OCI-LY3 (cell line): ENCODE measurements around the gene RBM20.

Experiments used
- H2AFZ ChIP-seq: fragments of 200-600, 300-600 bp; shearing (Covaris generic); 2 replicates; pipeline ENCODE4 v1.6.0; 2014; ENCODE audit warnings: antibody characterized with exemption, low read depth, low read length
- H3K27ac ChIP-seq: fragments of 200-600, 300-600 bp; sonication (generic); 2 replicates; pipeline ENCODE4 v1.5.1; 2014; ENCODE audit warnings: mild to moderate bottlenecking, low read length, moderate library complexity, mixed read lengths
- H3K27me3 ChIP-seq: fragments of 200-600, 300-600 bp; sonication (generic); 2 replicates; pipeline ENCODE4 v1.6.1; 2014; ENCODE audit warnings: low read depth, low read length, mixed read lengths
- H3K36me3 ChIP-seq: fragments of 200-600, 300-600 bp; sonication (generic); replicated peaks from 2 replicates; pipeline ENCODE3; 2014; ENCODE audit warnings: low read depth, low read length, mixed read lengths
- H3K4me1 ChIP-seq: fragments of 300-600, 200-600 bp; sonication (generic); 2 replicates; pipeline ENCODE4 v1.6.1; 2014; ENCODE audit warnings: low read length, mixed read lengths
- H3K4me2 ChIP-seq: fragments of 200-600, 300-600 bp; sonication (generic); 2 replicates; pipeline ENCODE4 v1.6.1; 2014; ENCODE audit warnings: low read length, mixed read lengths
- H3K4me3 ChIP-seq: fragments of 300-600, 200-600 bp; sonication (generic); 2 replicates; pipeline ENCODE4 v1.5.1; 2014; ENCODE audit warnings: antibody characterized with exemption, mild to moderate bottlenecking, low read length, moderate library complexity
- H3K79me2 ChIP-seq: fragments of 300-600, 200-600 bp; shearing (Covaris generic); 2 replicates; pipeline ENCODE4 v1.6.1; 2014; ENCODE audit warnings: mild to moderate bottlenecking, low read length, mixed read lengths
- H3K9ac ChIP-seq: fragments of 300-600, 200-600 bp; shearing (Covaris generic); 2 replicates; pipeline ENCODE4 v1.6.0; 2014; ENCODE audit warnings: mild to moderate bottlenecking, low read length, moderate library complexity
- H3K9me3 ChIP-seq: fragments of 200-600, 300-600 bp; shearing (Covaris generic); 2 replicates; pipeline ENCODE4 v1.6.1; 2014; ENCODE audit warnings: low read length, mixed read lengths; ENCODE audit not compliant: insufficient read depth
- H4K20me1 ChIP-seq: fragments of 200-600, 300-600 bp; sonication (generic); 2 replicates; pipeline ENCODE4 v1.6.1; 2016; ENCODE audit warnings: low read length, mixed read lengths; ENCODE audit not compliant: insufficient read depth
- CTCF ChIP-seq: fragments of 200-600, 300-600 bp; sonication (generic); IDR thresholded peaks from 2 replicates; pipeline ENCODE4 v1.5.1; 2014; ENCODE audit warnings: antibody characterized with exemption, low read length, low read depth
- EZH2phosphoT487 ChIP-seq: fragments of 200-600 bp; shearing (Covaris generic); IDR thresholded peaks from 2 replicates; pipeline ENCODE4 v1.6.1; 2018; ENCODE audit warnings: antibody characterized with exemption, mixed run types, low read depth

RBM20 gene

GRCh38 chr10:110841767-110842267 is 197.7 kb downstream of the RBM20 start:
- peak overlapping the region; percentile 94 for H3K27ac ChIP-seq
- H3K9me3 ChIP-seq: no peaks in the 10 kb centered on the region
- H3K4me2 ChIP-seq: peak overlapping the region; percentile 96
- H3K27me3 ChIP-seq: no peaks in the 10 kb centered on the region
- peak overlapping the region; percentile 63 for H3K4me3 ChIP-seq
- H3K4me1 ChIP-seq: peaks cover 58% of the 10 kb centered on the region
- peak overlapping the region; percentile 71 for H3K9ac ChIP-seq
- H4K20me1 ChIP-seq: no peaks in the 10 kb centered on the region
- no peaks in the 10 kb centered on the region for H3K36me3 ChIP-seq
- H2AFZ ChIP-seq: no peak overlapping the region
- TF ChIP-seq CTCF (no peak), EZH2phosphoT487 (no peak)
- no peaks in the 10 kb centered on the region for H3K79me2 ChIP-seq

- no peaks in the 10 kb centered on the region for H3K79me2 ChIP-seq
- H3K9ac ChIP-seq: peak overlapping the region; percentile 71
- H2AFZ ChIP-seq: no peak overlapping the region
- peak overlapping the region; percentile 63 for H3K4me3 ChIP-seq
- no peaks in the 10 kb centered on the region for H3K27me3 ChIP-seq
- H3K9me3 ChIP-seq: no peaks in the 10 kb centered on the region
- peaks cover 58% of the 10 kb centered on the region for H3K4me1 ChIP-seq
- H3K36me3 ChIP-seq: no peaks in the 10 kb centered on the region
- H4K20me1 ChIP-seq: no peaks in the 10 kb centered on the region
- TF ChIP-seq EZH2phosphoT487 (no peak), CTCF (no peak)
- peak overlapping the region; percentile 96 for H3K4me2 ChIP-seq
- peak overlapping the region; percentile 94 for H3K27ac ChIP-seq
These were observed 198.3 kb downstream of the RBM20 start for GRCh38 chr10:110842326-110842904.

GRCh38 chr10:110843031-110843430 is 198.9 kb downstream of the RBM20 start:
- Histone ChIP-seq H3K4me2 (peak overlapping the region; percentile 96), H2AFZ (no peak overlapping the region), H3K27me3 (no peaks in the 10 kb centered on the region), H4K20me1 (no peaks in the 10 kb centered on the region), H3K27ac (peak overlapping the region; percentile 94), H3K9me3 (no peaks in the 10 kb centered on the region), H3K79me2 (no peaks in the 10 kb centered on the region), H3K36me3 (no peaks in the 10 kb centered on the region), H3K4me3 (peak overlapping the region; percentile 63), H3K4me1 (peaks cover 59% of the 10 kb centered on the region), H3K9ac (peak overlapping the region; percentile 71)
- TF ChIP-seq CTCF (no peak), EZH2phosphoT487 (no peak)

- peak overlapping the region; percentile 94 for H3K27ac ChIP-seq
- H3K9ac ChIP-seq: peak overlapping the region; percentile 39; the same call in 1 of the 2 replicates
- no peaks in the 10 kb centered on the region for H3K79me2 ChIP-seq
- no peaks in the 10 kb centered on the region for H3K9me3 ChIP-seq
- no peaks in the 10 kb centered on the region for H3K36me3 ChIP-seq
- H3K4me2 ChIP-seq: peak overlapping the region; percentile 96
- H2AFZ ChIP-seq: no peak overlapping the region
- no peaks in the 10 kb centered on the region for H3K27me3 ChIP-seq
- no peaks in the 10 kb centered on the region for H4K20me1 ChIP-seq
- TF ChIP-seq EZH2phosphoT487: no peak
- no peak for TF ChIP-seq CTCF
- H3K4me1 ChIP-seq: peaks cover 60% of the 10 kb centered on the region
- peak overlapping the region; percentile 27; the same call in 1 of the 2 replicates for H3K4me3 ChIP-seq
These were observed 199.9 kb downstream of the RBM20 start for GRCh38 chr10:110843796-110844616.
